HEK293 (cell line): ENCODE measurements around the gene ATP6V1A.

Source experiments
- CTCF ChIA-PET: fragments of 350-600 bp; formaldehyde crosslinking; extraction: SDS; loops from one replicate; lab custom pipeline; 2021; ENCODE audit warnings: antibody characterized with exemption; lab: Yijun Ruan, JAX
- POLR2A ChIA-PET: fragments of 300-600 bp; formaldehyde crosslinking; extraction: SDS; loops from one replicate; lab custom pipeline; 2020; ENCODE audit warnings: antibody characterized with exemption, inconsistent platforms; lab: Yijun Ruan, JAX
- H3K27ac ChIP-seq: fragments of 200-500 bp; sonication (Bioruptor generic); 2 replicates; pipeline ENCODE4 v1.5.1; 2014; ENCODE audit warnings: low read depth, low read length, control low read depth, inconsistent platforms; ENCODE audit errors: extremely low read depth
- H3K36me3 ChIP-seq, 2 experiments: fragments of 200-500 bp in 1 of 2; sonication (Bioruptor generic) in 1 of 2; 1 replicate in 1 of 2; 2 replicates in 1 of 2; pipeline ENCODE4 v1.5.1; 2014 to 2017; ENCODE audit warnings: inconsistent platforms in 2 of 2, low read length in 2 of 2; ENCODE audit not compliant: control insufficient read depth in 2 of 2, insufficient read depth in 1 of 2
- H3K4me1 ChIP-seq: fragments of 200-500 bp; sonication (Bioruptor generic); 2 replicates; pipeline ENCODE4 v1.5.1; 2014; ENCODE audit warnings: mild to moderate bottlenecking, low read length, inconsistent platforms; ENCODE audit not compliant: control insufficient read depth, insufficient read depth
- H3K4me3 ChIP-seq: 2 replicates; pipeline ENCODE4 v1.5.1; 2011; ENCODE audit warnings: low read depth, mild to moderate bottlenecking, control low read depth, low read length, moderate library complexity
- H3K9me3 ChIP-seq: fragments of 200-500 bp; sonication (Bioruptor generic); 2 replicates; pipeline ENCODE4 v1.5.1; 2014; ENCODE audit warnings: low read depth, low read length, inconsistent platforms; ENCODE audit not compliant: control insufficient read depth, insufficient read depth
- ELK4 ChIP-seq: IDR thresholded peaks from 2 replicates; pipeline ENCODE4 v1.6.1; 2011; ENCODE audit warnings: mild to moderate bottlenecking, low read depth, low read length, borderline replicate concordance
- KLF8 ChIP-seq: fragments of 450-650 bp; formaldehyde crosslinking; IDR thresholded peaks from 2 replicates; pipeline ENCODE4 v1.5.1; 2016; ENCODE audit warnings: missing biosample characterization, missing genetic modification characterization
- MEIS1 ChIP-seq: sonication (generic); formaldehyde crosslinking; IDR thresholded peaks from 2 replicates; pipeline ENCODE4 v1.8.1; 2022; ENCODE audit warnings: missing genetic modification reagents, mild to moderate bottlenecking, borderline replicate concordance
- PRDM4 ChIP-seq: fragments of 450-650 bp; formaldehyde crosslinking; IDR thresholded peaks from 2 replicates; pipeline ENCODE4 v1.5.1; 2017; ENCODE audit warnings: missing biosample characterization, missing genetic modification characterization
- REPIN1 ChIP-seq: fragments of 450-650 bp; formaldehyde crosslinking; IDR thresholded peaks from 2 replicates; pipeline ENCODE4 v1.5.1; 2017; ENCODE audit warnings: missing biosample characterization, missing genetic modification characterization, low read depth
- ZBTB1 ChIP-seq: fragments of 450-650 bp; formaldehyde crosslinking; IDR thresholded peaks from 2 replicates; pipeline ENCODE4 v1.5.1; 2016; ENCODE audit warnings: missing biosample characterization, missing genetic modification characterization
- ZFHX2 ChIP-seq: fragments of 450-650 bp; formaldehyde crosslinking; conservative IDR thresholded peaks from 2 replicates; pipeline ENCODE4 v1.5.1; 2016; ENCODE audit warnings: missing biosample characterization, missing genetic modification characterization
- ZNF132 ChIP-seq: fragments of 450-650 bp; formaldehyde crosslinking; IDR thresholded peaks from 2 replicates; pipeline ENCODE4 v1.5.1; 2017; ENCODE audit warnings: missing biosample characterization, missing genetic modification characterization, borderline replicate concordance
- ZNF140 ChIP-seq: fragments of 450-650 bp; formaldehyde crosslinking; IDR thresholded peaks from 2 replicates; pipeline ENCODE4 v1.5.1; 2016; ENCODE audit warnings: missing biosample characterization, missing genetic modification characterization
- ZNF146 ChIP-seq: fragments of 450-650 bp; formaldehyde crosslinking; IDR thresholded peaks from 2 replicates; pipeline ENCODE4 v1.5.1; 2016; ENCODE audit warnings: missing biosample characterization, missing genetic modification characterization
- ZNF174 ChIP-seq: fragments of 450-650 bp; formaldehyde crosslinking; IDR thresholded peaks from 2 replicates; pipeline ENCODE4 v1.5.0; 2017; ENCODE audit warnings: missing biosample characterization, mild to moderate bottlenecking, missing genetic modification characterization
- ZNF2 ChIP-seq: fragments of 450-650 bp; formaldehyde crosslinking; IDR thresholded peaks from 2 replicates; pipeline ENCODE4 v1.5.1; 2016; ENCODE audit warnings: missing biosample characterization, missing genetic modification characterization
- ZNF202 ChIP-seq: fragments of 450-650 bp; formaldehyde crosslinking; IDR thresholded peaks from 2 replicates; pipeline ENCODE4 v1.5.1; 2016; ENCODE audit warnings: missing biosample characterization, missing genetic modification characterization, borderline replicate concordance
- ZNF350 ChIP-seq: fragments of 450-650 bp; formaldehyde crosslinking; IDR thresholded peaks from 2 replicates; pipeline ENCODE4 v1.5.0; 2017; ENCODE audit warnings: missing biosample characterization, mild to moderate bottlenecking, missing genetic modification characterization
- ZNF580 ChIP-seq: fragments of 450-650 bp; formaldehyde crosslinking; IDR thresholded peaks from 2 replicates; pipeline ENCODE4 v1.5.1; 2016; ENCODE audit warnings: missing biosample characterization, missing genetic modification characterization
- ZNF626 ChIP-seq: fragments of 450-650 bp; sonication (Bioruptor Pico); formaldehyde crosslinking; IDR thresholded peaks from 2 replicates; pipeline ENCODE4 v1.5.1; 2018; ENCODE audit warnings: missing biosample characterization, missing genetic modification characterization, inconsistent platforms
- ZNF645 ChIP-seq: fragments of 450-650 bp; formaldehyde crosslinking; IDR thresholded peaks from 2 replicates; pipeline ENCODE4; 2016; ENCODE audit warnings: missing biosample characterization, missing genetic modification characterization
- ZNF654 ChIP-seq: fragments of 450-650 bp; formaldehyde crosslinking; IDR thresholded peaks from 2 replicates; pipeline ENCODE4 v1.5.1; 2016; ENCODE audit warnings: low read depth, missing biosample characterization, missing genetic modification characterization
- ZNF664 ChIP-seq: fragments of 450-650 bp; formaldehyde crosslinking; IDR thresholded peaks from 2 replicates; pipeline ENCODE4 v1.5.1; 2016; ENCODE audit warnings: missing biosample characterization, missing genetic modification characterization
- ZNF677 ChIP-seq: fragments of 450-650 bp; IDR thresholded peaks from 2 replicates; pipeline ENCODE4 v1.5.0; 2018; ENCODE audit warnings: missing biosample characterization, mild to moderate bottlenecking, missing genetic modification characterization, moderate library complexity
- ZNF791 ChIP-seq: fragments of 450-650 bp; formaldehyde crosslinking; IDR thresholded peaks from 2 replicates; pipeline ENCODE4 v1.5.1; 2016; ENCODE audit warnings: missing biosample characterization, missing genetic modification characterization
- ZSCAN30 ChIP-seq: fragments of 450-650 bp; IDR thresholded peaks from 2 replicates; pipeline ENCODE4 v1.5.1; 2018; ENCODE audit warnings: missing biosample characterization, mild to moderate bottlenecking, missing genetic modification characterization, moderate library complexity

Gene ATP6V1A

DNA sequence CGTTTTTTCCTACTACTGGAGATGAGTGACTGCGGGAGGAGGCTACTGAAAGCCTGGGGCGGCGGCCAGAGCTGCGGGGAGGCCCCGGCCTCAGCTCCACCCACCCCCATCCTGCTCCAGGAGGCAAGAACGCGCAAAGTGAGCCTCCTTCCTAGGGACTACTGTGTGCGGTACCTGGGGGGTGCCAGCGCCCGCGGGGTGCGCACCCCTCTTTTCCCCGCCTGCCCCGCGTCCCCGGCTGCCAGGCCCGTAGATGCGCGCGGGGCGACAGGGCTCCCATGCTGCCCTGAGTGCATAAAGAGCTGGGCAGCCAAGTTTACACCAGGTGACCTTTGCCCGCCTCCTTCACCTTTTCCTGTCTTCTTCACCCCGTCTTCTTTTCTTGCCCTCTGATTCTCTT, 47.9 kb upstream of the ATP6V1A start:
- H3K27ac ChIP-seq, result no peak overlapping the region

GRCh38 chr3:113707835-113708234, 39.0 kb upstream of the ATP6V1A start:
- POLR2A ChIA-PET, result interaction anchor here (0.7 kb wide), 1 partner anchor 394 kb away, joined by 5 read pairs; no protein-coding TSS in a partner anchor
- TF ChIP-seq ZNF677, result no peak
- TF ChIP-seq ZNF2 (tag by site-specific recombination), result no peak
- TF ChIP-seq ZNF146 (tag by site-specific recombination), result peak; percentile 63
- TF ChIP-seq ZNF202, result no peak
- no peak for TF ChIP-seq ZNF645
- Histone ChIP-seq H3K4me3 (no peak overlapping the region), H3K4me1 (no peaks in the 10 kb centered on the region), H3K9me3 (no peaks in the 10 kb centered on the region), H3K36me3 (no peaks in the 10 kb centered on the region), H3K27ac (no peak overlapping the region)
- CTCF ChIA-PET, result no interaction called here

More for the DNA sequence above, 47.9 kb upstream of the ATP6V1A start:
- TF ChIP-seq ZNF580 (tag by site-specific recombination) (no peak), PRDM4 (no peak), ZSCAN30 (tag by site-specific recombination) (no peak)
- Histone ChIP-seq H3K9me3 (no peaks in the 10 kb centered on the region), H3K36me3 (no peaks in the 10 kb centered on the region), H3K4me3 (peak overlapping the region; percentile 14; the same call in 1 of the 2 replicates), H3K4me1 (peaks cover 4% of the 10 kb centered on the region)
- ChIA-PET CTCF (no interaction called here), POLR2A (no interaction called here)

DNA sequence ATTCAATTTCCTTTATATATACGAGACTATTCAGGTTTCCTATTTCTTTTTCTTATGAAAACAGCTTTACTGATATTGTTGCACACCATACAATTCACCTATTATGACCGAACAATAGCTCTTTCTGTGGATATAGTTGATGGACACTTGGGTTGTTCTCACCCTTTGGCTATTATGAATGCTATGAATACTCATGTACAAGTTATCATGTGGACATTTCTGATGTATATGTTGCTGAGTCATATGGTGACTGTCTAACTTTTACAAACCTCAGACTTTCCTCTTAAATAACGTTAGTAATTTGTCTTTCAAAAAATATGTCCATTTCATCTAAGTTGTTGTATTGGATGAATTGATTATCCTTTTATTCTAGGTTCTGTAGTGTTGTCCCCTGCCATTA, 34.7 kb upstream of the ATP6V1A start:
- no peak overlapping the region for H3K27ac ChIP-seq
- POLR2A ChIA-PET, result interaction anchor here (0.6 kb wide), 2 partner anchors 13 to 501 kb away, joined by 3 to 4 read pairs; no protein-coding TSS in a partner anchor
- no peaks in the 10 kb centered on the region for H3K4me1 ChIP-seq
- H3K9me3 ChIP-seq, result no peaks in the 10 kb centered on the region
- no peaks in the 10 kb centered on the region for H3K36me3 ChIP-seq
- H3K4me3 ChIP-seq, result no peak overlapping the region
- CTCF ChIA-PET, result interaction anchor here (0.6 kb wide), 1 partner anchor 624 kb away, joined by 3 read pairs; no protein-coding TSS in a partner anchor
- TF ChIP-seq ZNF350 (tag by site-specific recombination) (no peak), ZNF140 (tag by site-specific recombination) (no peak), ZNF654 (tag by site-specific recombination) (no peak), ZNF664 (tag by site-specific recombination) (no peak), ZBTB1 (tag by site-specific recombination) (no peak)

- no peaks in the 10 kb centered on the region for H3K4me1 ChIP-seq
- H3K27ac ChIP-seq, result no peak overlapping the region
- no peak overlapping the region for H3K4me3 ChIP-seq
- no peaks in the 10 kb centered on the region for H3K9me3 ChIP-seq
- POLR2A ChIA-PET, result no interaction called here
- CTCF ChIA-PET, result interaction anchor here (0.8 kb wide), 1 partner anchor 12 kb away, joined by 6 read pairs; no protein-coding TSS in a partner anchor
- peaks cover 0 to 15% of the 10 kb centered on the region in 2 experiments; a peak in 1 of 3 replicates for H3K36me3 ChIP-seq
- TF ChIP-seq PRDM4 (no peak), MEIS1 (CRISPR knock-in tag) (no peak), KLF8 (no peak), ZFHX2 (tag by site-specific recombination) (no peak), ZNF626 (no peak), ELK4 (no peak), ZNF791 (tag by site-specific recombination) (no peak), ZNF140 (tag by site-specific recombination) (no peak), ZNF132 (tag by site-specific recombination) (no peak), REPIN1 (tag by site-specific recombination) (no peak), ZNF174 (no peak)
Observed at GRCh38 chr3:113714702-113715101, 32.1 kb upstream of the ATP6V1A start.
